Neural progenitor cell (in vitro differentiated cells): ENCODE measurements around the gene FAM219B.

Experiments
- CTCF ChIP-seq: fragments of 200-600 bp; sonication (generic); IDR thresholded peaks from 2 replicates; pipeline ENCODE4 v1.5.1; 2017; ENCODE audit warnings: antibody characterized with exemption, mild to moderate bottlenecking
- EZH2 ChIP-seq: fragments of 200-600 bp; sonication (generic); IDR thresholded peaks from 2 replicates; pipeline ENCODE4 v1.6.1; 2017; ENCODE audit warnings: antibody characterized with exemption, mild to moderate bottlenecking, moderate library complexity

DNA sequence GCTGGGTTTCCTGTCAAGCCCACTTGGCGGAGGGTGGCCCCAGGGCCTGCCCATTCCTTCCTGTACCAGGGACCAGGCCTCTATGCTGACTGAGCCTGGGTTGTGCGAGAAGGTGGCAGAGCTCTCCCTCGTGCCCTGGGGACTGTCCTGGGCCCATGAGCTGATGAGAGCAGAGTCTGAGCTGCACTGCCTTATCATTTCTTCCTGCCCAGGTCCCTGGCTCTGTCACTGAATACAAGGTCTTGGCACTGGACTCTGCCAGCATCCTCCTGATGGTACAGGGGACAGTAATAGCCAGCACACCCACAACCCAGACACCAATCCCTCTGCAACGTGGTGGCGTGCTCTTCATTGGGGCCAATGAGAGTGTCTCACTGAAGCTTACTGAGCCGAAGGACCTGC, 9.3 kb downstream of the FAM219B start:
- TF ChIP-seq EZH2 (no peak), CTCF (no peak)
